Endothelial cell of umbilical vein (primary cell): ENCODE data around the gene SNX25. TPM values are rescaled to one million over a fixed set of nuclear protein-coding genes. Genes with fewer than 3 reads are reported as not detected.

ENCODE experiments used
- BruUV-seq: library from RNA; stranded (reverse); fragments of 400-500 nt; replicated peaks from 2 replicates; lab custom pipeline; 2021; lab: Mats Ljungman, UMichigan
- CTCF ChIA-PET: fragments of 300-600, 350-600 bp; sonication (Branson Sonifier 250); formaldehyde crosslinking; loops from one replicate; lab custom pipeline; 2021; ENCODE audit warnings: antibody characterized with exemption, inconsistent platforms; lab: Charles Lee
- POLR2A ChIA-PET: fragments of 300-600, 350-600 bp; sonication (Branson Sonifier 250); formaldehyde crosslinking; loops from one replicate; lab custom pipeline; 2021; ENCODE audit warnings: antibody characterized with exemption, inconsistent platforms; lab: Charles Lee
- DNase-seq: peaks from one replicate; pipeline ENCODE4 v3.0.0-alpha.2; 2011; ENCODE audit warnings: low read depth, low spot score
- FAIRE-seq: peaks from 2 replicates; lab custom pipeline; 2011; peaks lifted over from hg19 to GRCh38; lab: Jason Lieb, UNC
- H2AFZ ChIP-seq: 2 replicates; pipeline ENCODE4 v1.6.0; 2012; ENCODE audit warnings: low read depth, low read length, control low read depth, inconsistent platforms
- H3K27ac ChIP-seq: 2 replicates; pipeline ENCODE4 v1.5.1; 2011; ENCODE audit warnings: low read depth, mild to moderate bottlenecking, control low read depth, low read length, moderate library complexity; ENCODE audit not compliant: insufficient read depth
- H3K27me3 ChIP-seq, 2 experiments: 2 replicates each; pipeline versions ENCODE4 v1.6.0 to v1.6.1; 2011; ENCODE audit warnings: low read length in 2 of 2, mixed read lengths in 1 of 2; ENCODE audit not compliant: control insufficient read depth in 2 of 2, insufficient read depth in 2 of 2
- H3K36me3 ChIP-seq, 2 experiments: 2 replicates in 1 of 2; 3 replicates in 1 of 2; pipeline ENCODE4 v1.5.1; 2011; ENCODE audit warnings: low read length in 2 of 2, mild to moderate bottlenecking in 1 of 2, moderate library complexity in 1 of 2; ENCODE audit not compliant: control insufficient read depth in 2 of 2, insufficient read depth in 2 of 2; ENCODE audit errors: extremely low read depth in 1 of 2
- H3K4me1 ChIP-seq: 3 replicates; pipeline ENCODE4 v1.5.1; 2011; ENCODE audit warnings: mild to moderate bottlenecking, low read length; ENCODE audit not compliant: control insufficient read depth, insufficient read depth; ENCODE audit errors: extremely low read depth
- H3K4me2 ChIP-seq: 2 replicates; pipeline ENCODE4 v1.6.1; 2011; ENCODE audit warnings: low read length, control low read depth, mixed read lengths; ENCODE audit not compliant: insufficient read depth
- H3K4me3 ChIP-seq, 3 experiments: fragments of 200-600 bp in 1 of 3; sonication (generic), shearing (Covaris generic) in 1 of 3; replicated peaks in 1 of 3; 2 replicates each; pipeline ENCODE4 v1.5.1; 2011 to 2016; ENCODE audit warnings: control low read depth in 3 of 3, low read length in 3 of 3, mild to moderate bottlenecking in 2 of 3, inconsistent platforms in 1 of 3, low read depth in 1 of 3, moderate library complexity in 1 of 3; ENCODE audit not compliant: insufficient read depth in 1 of 3
- H3K79me2 ChIP-seq: 2 replicates; pipeline ENCODE4 v1.6.0; 2012; ENCODE audit warnings: low read length, inconsistent platforms; ENCODE audit not compliant: control insufficient read depth, insufficient read depth
- H3K9ac ChIP-seq: replicated peaks from 2 replicates; pipeline ENCODE3; 2011; ENCODE audit warnings: low read length, control low read depth; ENCODE audit not compliant: insufficient read depth; ENCODE audit errors: extremely low read depth
- H3K9me1 ChIP-seq: replicated peaks from 3 replicates; pipeline ENCODE4 v1.6.0; 2011; ENCODE audit warnings: mild to moderate bottlenecking, low read length; ENCODE audit not compliant: control insufficient read depth, insufficient read depth; ENCODE audit errors: extremely low read depth
- H3K9me3 ChIP-seq: replicated peaks from 2 replicates; pipeline ENCODE4 v1.5.1; 2012; ENCODE audit warnings: low read length, inconsistent platforms; ENCODE audit not compliant: control insufficient read depth, insufficient read depth
- H4K20me1 ChIP-seq: replicated peaks from 2 replicates; pipeline ENCODE3; 2011; ENCODE audit warnings: mild to moderate bottlenecking, low read length; ENCODE audit not compliant: control insufficient read depth, insufficient read depth; ENCODE audit errors: extremely low read depth
- EZH2 ChIP-seq: IDR thresholded peaks from 2 replicates; pipeline ENCODE4 v1.6.1; 2012; ENCODE audit warnings: borderline replicate concordance, low read depth, mild to moderate bottlenecking, moderate library complexity, low read length, inconsistent platforms; ENCODE audit not compliant: severe bottlenecking
- FOS ChIP-seq: IDR thresholded peaks from 2 replicates; pipeline ENCODE4 v1.6.1; 2011; ENCODE audit warnings: mild to moderate bottlenecking, low read length, moderate library complexity, borderline replicate concordance; ENCODE audit not compliant: insufficient read depth
- GATA2 ChIP-seq: IDR thresholded peaks from 2 replicates; pipeline ENCODE4 v1.7.0; 2011; ENCODE audit warnings: low read depth, mild to moderate bottlenecking, moderate library complexity, mixed read lengths, low read length; ENCODE audit not compliant: insufficient read length, insufficient read depth
- JUN ChIP-seq: IDR thresholded peaks from 2 replicates; pipeline ENCODE4 v1.6.1; 2011; ENCODE audit warnings: borderline replicate concordance, low read depth; ENCODE audit not compliant: insufficient read length, insufficient read depth
- MYC ChIP-seq: IDR thresholded peaks from one replicate; pipeline ENCODE4 v1.6.1; 2011; ENCODE audit warnings: mild to moderate bottlenecking, low read depth, low read length
- POLR2A ChIP-seq: IDR thresholded peaks from 2 replicates; pipeline ENCODE4 v1.6.1; 2012; ENCODE audit warnings: low read depth, mild to moderate bottlenecking, control low read depth, low read length
- POLR2AphosphoS5 ChIP-seq: IDR thresholded peaks from 2 replicates; pipeline ENCODE4 v1.6.1; 2012; ENCODE audit warnings: low read depth, mild to moderate bottlenecking, control low read depth, low read length, moderate library complexity; ENCODE audit not compliant: insufficient read depth
- dilution Hi-C: fragments of 300-500 bp; cut with MboI; formaldehyde crosslinking; loops from one replicate; pipeline ENCODE4 v1.15.0; 2019; ENCODE audit warnings: low sequenced_read_pairs; ENCODE audit not compliant: extremely low pct_ligation_motif_present
- intact Hi-C: fragments of 100-400 bp; cut with micrococcal nuclease; formaldehyde crosslinking; loops from one replicate; pipeline ENCODE4 v1.10.0; 2022
- polyA plus RNA-seq, 4 experiments: library from polyadenylated mRNA; depleted of rRNA in 3 of 4; stranded (reverse) in 3 of 4; unstranded in 1 of 4; fragments of >200 nt; gene quantifications; 2 replicates each; pipeline versions ENCODE4 v1.2.1 to v1.2.3, GENCODE V29; 2011 to 2012; ENCODE audit warnings: missing spikeins in 1 of 4
- total RNA-seq: library from RNA; stranded (reverse); gene quantifications from 2 replicates; pipeline ENCODE4 v1.2.3, GENCODE V29; 2021
- TF ChIP-seq, protein P1 (sequence below): IDR thresholded peaks from 2 replicates; pipeline ENCODE4 v1.6.1; 2011; ENCODE audit not compliant: insufficient read depth, insufficient read length
- TF ChIP-seq, protein P2 (sequence below), 2 donors: IDR thresholded peaks; 1 replicate in 1 of 2; 2 replicates in 1 of 2; pipeline ENCODE4 v1.5.1; 2011; ENCODE audit warnings: low read length in 2 of 2, mild to moderate bottlenecking in 2 of 2, moderate library complexity in 2 of 2, control low read depth in 1 of 2, inconsistent platforms in 1 of 2, low read depth in 1 of 2; ENCODE audit not compliant: insufficient read depth in 1 of 2; ENCODE audit errors: extremely low read depth in 1 of 2

Gene SNX25
- total and polyA plus RNA-seq, 2 donors (not counting 3 experiments of a cell fraction or from before 2014, with no cell fraction given), result 6.6 to 16.1 TPM

GRCh38 chr4:185341841-185342240, 132.4 kb downstream of the SNX25 start:
- Histone ChIP-seq H3K9me1 (no peaks in the 10 kb centered on the region), H4K20me1 (no peaks in the 10 kb centered on the region), H3K4me1 (peaks cover 19% of the 10 kb centered on the region), H3K9me3 (no peaks in the 10 kb centered on the region), H2AFZ (no peak overlapping the region), H3K4me3 (no peak overlapping the region), H3K27me3 (no peaks in the 10 kb centered on the region), H3K27ac (no peak overlapping the region), H3K4me2 (no peak overlapping the region), H3K9ac (no peak overlapping the region), H3K36me3 (peaks cover 0 to 2% of the 10 kb centered on the region in 2 experiments), H3K79me2 (no peaks in the 10 kb centered on the region)
- no TSS peak for BruUV-seq
- dilution Hi-C loops (no loop called here), intact Hi-C loops (loop anchor here (10.0 kb wide), 1 partner anchor 253 kb away; no protein-coding TSS in a partner anchor)
- FAIRE-seq (no peak), DNase-seq (no peak)
- CTCF ChIA-PET, result no interaction called here
- TF ChIP-seq, protein P1, sequence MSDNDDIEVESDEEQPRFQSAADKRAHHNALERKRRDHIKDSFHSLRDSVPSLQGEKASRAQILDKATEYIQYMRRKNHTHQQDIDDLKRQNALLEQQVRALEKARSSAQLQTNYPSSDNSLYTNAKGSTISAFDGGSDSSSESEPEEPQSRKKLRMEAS, result no peak
- TF ChIP-seq FOS (no peak), POLR2AphosphoS5 (no peak), MYC (no peak), EZH2 (no peak), GATA2 (no peak), JUN (no peak), POLR2A (no peak)
- TF ChIP-seq, protein P2, sequence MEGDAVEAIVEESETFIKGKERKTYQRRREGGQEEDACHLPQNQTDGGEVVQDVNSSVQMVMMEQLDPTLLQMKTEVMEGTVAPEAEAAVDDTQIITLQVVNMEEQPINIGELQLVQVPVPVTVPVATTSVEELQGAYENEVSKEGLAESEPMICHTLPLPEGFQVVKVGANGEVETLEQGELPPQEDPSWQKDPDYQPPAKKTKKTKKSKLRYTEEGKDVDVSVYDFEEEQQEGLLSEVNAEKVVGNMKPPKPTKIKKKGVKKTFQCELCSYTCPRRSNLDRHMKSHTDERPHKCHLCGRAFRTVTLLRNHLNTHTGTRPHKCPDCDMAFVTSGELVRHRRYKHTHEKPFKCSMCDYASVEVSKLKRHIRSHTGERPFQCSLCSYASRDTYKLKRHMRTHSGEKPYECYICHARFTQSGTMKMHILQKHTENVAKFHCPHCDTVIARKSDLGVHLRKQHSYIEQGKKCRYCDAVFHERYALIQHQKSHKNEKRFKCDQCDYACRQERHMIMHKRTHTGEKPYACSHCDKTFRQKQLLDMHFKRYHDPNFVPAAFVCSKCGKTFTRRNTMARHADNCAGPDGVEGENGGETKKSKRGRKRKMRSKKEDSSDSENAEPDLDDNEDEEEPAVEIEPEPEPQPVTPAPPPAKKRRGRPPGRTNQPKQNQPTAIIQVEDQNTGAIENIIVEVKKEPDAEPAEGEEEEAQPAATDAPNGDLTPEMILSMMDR (IDR thresholded peaks at IDR 0.05; ENCODE audit: extremely low read depth in 1 of 2, insufficient read depth in 1 of 2, low read depth in 1 of 2, low read length in 2 of 2), result no peak
- POLR2A ChIA-PET, result no interaction called here
